Activated gamma-delta T cell treated with anti-CD3 and anti-CD28 coated beads, Interleukin-2, amount 50 U/mL, for 16 hours (primary cell): ENCODE results near the gene SEMA4D.
"Not testable (repeated sequence)": the region's sequence is repeated elsewhere in the genome, so short reads cannot be mapped to it uniquely, and the experiment has no call there.

Source experiments
- DNase-seq: peaks from one replicate; pipeline ENCODE4 v3.0.0-alpha.2; 2020; ENCODE audit warnings: low read depth

The SEMA4D gene

DNA sequence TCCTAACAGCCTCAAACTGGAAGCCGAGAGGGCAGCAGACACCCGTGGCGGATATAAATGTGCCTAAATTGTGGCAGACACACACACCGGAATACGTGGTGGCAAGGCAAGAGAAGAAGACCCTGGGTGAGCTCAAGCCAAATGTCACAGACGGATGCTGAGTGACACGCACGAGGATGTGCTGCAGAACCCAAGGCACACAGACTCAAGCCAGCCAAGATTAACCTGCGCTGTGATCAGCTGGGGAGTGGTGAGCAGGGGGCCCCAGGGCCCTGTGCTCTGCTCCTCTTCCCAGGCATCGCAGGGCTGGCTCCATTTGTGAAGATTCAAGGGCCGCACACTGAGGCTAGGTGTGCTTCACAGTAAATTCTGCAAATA, 16.4 kb downstream of the SEMA4D start:
- no peak for DNase-seq

GRCh38 chr9:89480825-89481537, 16.9 kb downstream of the SEMA4D start:
- no peak for DNase-seq

GRCh38 chr9:89480372-89480771, 17.5 kb downstream of the SEMA4D start:
- not testable (repeated sequence) for DNase-seq

DNA sequence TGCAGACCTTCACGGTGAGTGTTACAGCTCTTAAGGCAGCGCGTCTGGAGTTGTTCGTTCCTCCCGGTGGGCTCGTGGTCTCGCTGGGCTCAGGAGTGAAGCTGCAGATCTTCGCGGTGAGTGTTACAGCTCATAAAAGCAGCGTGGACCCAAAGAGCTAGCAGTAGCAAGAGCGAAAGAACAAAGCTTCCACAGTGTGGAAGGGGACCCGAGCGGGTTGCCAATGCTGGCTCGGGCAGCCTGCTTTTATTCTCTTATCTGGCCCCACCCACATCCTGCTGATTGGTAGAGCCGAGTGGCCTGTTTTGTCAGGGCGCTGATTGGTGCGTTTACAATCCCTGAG, 18.3 kb downstream of the SEMA4D start:
- not testable (repeated sequence) for DNase-seq

DNA sequence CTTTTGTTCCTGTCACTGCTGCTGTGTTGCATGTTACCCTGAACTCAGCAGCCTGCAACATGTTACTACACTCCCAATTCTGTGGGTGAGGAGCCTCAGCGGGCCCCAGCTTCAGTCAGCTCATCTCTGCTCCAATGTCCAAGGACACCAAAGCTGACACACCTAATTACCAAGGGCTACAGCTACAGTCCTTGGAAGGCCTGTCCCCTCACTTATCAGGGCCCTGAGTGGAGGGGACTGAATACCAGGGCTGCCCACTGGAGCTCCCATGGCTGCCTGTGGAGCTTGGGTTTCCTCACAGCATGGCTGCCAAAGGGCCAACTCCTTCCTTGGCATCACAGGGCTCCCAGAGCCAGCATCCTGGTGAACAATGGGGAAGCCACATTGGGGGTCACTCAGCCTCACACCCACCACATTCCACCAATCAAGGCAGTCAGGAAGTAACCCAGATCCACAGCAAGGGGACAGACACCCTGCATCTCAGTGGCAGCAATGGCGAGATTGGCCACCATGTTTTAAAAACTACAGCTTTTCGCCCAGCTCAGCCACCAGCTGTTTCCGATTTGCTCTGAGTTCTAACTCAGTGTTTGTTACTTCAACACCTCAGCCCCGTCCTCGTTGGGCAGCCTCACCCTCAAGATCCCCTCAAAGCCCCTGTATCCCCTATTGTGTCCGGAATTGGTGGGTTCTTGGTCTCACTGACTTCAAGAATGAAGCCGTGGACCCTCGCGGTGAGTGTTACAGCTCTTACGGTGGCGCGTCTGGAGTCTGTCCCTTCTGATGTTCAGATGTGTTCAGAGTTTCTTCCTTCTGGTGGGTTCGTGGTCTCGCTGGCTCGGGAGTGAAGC, 18.9 kb downstream of the SEMA4D start:
- no peak for DNase-seq

GRCh38 chr9:89477811-89478630, 19.9 kb downstream of the SEMA4D start:
- no peak for DNase-seq

DNA sequence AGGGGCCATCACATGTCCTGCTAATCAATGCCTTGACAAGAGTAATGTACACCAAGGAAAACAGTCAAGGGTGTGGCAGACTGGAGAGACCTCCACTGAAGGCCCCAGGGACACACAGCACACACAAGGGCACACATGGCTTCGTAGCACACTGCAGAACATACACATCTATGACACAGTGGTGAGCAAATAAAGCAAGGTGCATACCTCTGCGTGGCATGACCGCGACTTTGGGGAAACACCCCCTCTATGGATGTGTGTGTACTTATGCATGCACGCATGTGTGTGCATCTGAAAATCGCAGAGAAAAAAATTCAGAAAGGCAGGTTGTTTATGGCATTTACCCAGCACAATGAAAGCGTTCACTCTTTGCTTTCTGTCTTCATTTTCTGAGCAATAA, 20.5 kb downstream of the SEMA4D start:
- DNase-seq = no peak

- no peak for DNase-seq
Measured at GRCh38 chr9:89476546-89476945, 21.4 kb downstream of the SEMA4D start.

GRCh38 chr9:89475891-89476440, 21.9 kb downstream of the SEMA4D start:
- DNase-seq = no peak

- DNase-seq = no peak
Measured at GRCh38 chr9:89474939-89475338, 23.0 kb downstream of the SEMA4D start.

GRCh38 chr9:89473762-89474469, 24.0 kb downstream of the SEMA4D start:
- no peak for DNase-seq

- not testable (repeated sequence) for DNase-seq
Measured at GRCh38 chr9:89471796-89472320, 26.1 kb downstream of the SEMA4D start.

GRCh38 chr9:89471390-89471789, 26.5 kb downstream of the SEMA4D start:
- no peak for DNase-seq

GRCh38 chr9:89470224-89470839, 27.6 kb downstream of the SEMA4D start:
- no peak for DNase-seq

- DNase-seq = no peak
Measured at GRCh38 chr9:89469003-89469402, 28.9 kb downstream of the SEMA4D start.

- DNase-seq = no peak
Measured at GRCh38 chr9:89468281-89468960, 29.5 kb downstream of the SEMA4D start.

- no peak for DNase-seq
Measured at GRCh38 chr9:89467278-89467625, 30.7 kb downstream of the SEMA4D start.

DNA sequence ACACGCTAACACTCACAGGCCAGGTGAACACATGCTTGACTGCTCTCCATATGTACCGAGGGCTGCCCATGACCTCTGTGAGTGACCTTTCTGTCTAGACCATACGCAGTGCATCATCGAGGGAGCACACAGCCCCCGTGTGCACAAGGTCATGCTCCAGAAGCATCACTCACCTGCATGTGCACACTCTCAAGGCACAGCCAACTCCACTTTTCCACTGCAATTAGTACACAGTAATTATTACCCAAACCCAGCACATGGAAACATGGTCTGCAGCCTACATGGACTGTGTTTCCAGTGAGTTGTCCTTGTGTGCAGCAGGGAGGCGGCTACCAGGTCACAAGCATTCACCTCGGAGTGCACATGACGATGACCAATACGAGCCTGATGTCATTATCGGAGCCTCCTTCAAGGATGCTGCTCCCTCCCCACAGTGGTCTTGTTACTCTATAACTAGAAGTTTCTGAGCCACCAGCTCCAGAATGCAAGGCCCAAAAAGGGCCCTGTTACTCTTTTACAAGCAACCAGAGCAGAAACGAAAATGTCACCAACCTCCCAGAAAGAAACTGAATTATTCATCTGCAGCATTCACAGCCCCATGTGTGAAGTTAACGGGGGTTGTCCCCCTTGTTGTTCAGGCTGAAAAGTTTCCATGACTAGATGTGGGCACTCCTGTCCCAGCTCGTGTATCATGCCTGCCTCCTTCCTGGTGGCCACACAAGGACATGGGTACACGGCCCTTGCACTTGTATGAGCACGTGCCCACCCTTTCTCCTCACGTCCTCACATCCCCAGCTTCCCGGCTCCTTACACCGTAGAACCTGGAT, 31.2 kb downstream of the SEMA4D start:
- no peak for DNase-seq

GRCh38 chr9:89465726-89466308, 32.1 kb downstream of the SEMA4D start:
- DNase-seq = no peak
